Measurements from ENCODE around the gene LTA. TPM values are rescaled to one million over a fixed set of nuclear protein-coding genes. Genes with fewer than 3 reads are reported as not detected.

LTA gene
- total RNA-seq, 1 experiment from 2014 or later: not detected

- DNase-seq: no peak
- ChIA-PET POLR2A (no interaction called here), CTCF (interaction anchor here (0.6 to 1.1 kb wide), 3 partner anchors 12 to 50 kb away, joined by 3 to 6 read pairs (median 5); no protein-coding TSS in a partner anchor)
- Histone ChIP-seq H3K36me3 (ENCODE audit: control insufficient read depth, insufficient read depth, low read length) (no peaks in the 10 kb centered on the region), H3K4me1 (no peaks in the 10 kb centered on the region), H3K4me3 (ENCODE audit: low read depth, low read length) (no peak overlapping the region), H3K9me3 (no peaks in the 10 kb centered on the region), H3K27me3 (replicated peaks; ENCODE audit: control insufficient read depth, insufficient read depth, low read length) (no peaks in the 10 kb centered on the region)
- BruUV-seq (replicated peaks): no TSS peak
- Mint-ChIP-seq H3K9me3 (ENCODE audit: unreplicated experiment) (no peaks in the 10 kb centered on the region), H3K27ac (ENCODE audit: unreplicated experiment) (no peak overlapping the region), H3K4me1 (ENCODE audit: low read depth, unreplicated experiment) (no peaks in the 10 kb centered on the region), H3K27me3 (ENCODE audit: insufficient read depth, unreplicated experiment) (no peaks in the 10 kb centered on the region), H3K36me3 (ENCODE audit: insufficient read depth, unreplicated experiment) (no peaks in the 10 kb centered on the region), H3K4me3 (ENCODE audit: unreplicated experiment) (no peak overlapping the region)
- TF ChIP-seq, protein P1, sequence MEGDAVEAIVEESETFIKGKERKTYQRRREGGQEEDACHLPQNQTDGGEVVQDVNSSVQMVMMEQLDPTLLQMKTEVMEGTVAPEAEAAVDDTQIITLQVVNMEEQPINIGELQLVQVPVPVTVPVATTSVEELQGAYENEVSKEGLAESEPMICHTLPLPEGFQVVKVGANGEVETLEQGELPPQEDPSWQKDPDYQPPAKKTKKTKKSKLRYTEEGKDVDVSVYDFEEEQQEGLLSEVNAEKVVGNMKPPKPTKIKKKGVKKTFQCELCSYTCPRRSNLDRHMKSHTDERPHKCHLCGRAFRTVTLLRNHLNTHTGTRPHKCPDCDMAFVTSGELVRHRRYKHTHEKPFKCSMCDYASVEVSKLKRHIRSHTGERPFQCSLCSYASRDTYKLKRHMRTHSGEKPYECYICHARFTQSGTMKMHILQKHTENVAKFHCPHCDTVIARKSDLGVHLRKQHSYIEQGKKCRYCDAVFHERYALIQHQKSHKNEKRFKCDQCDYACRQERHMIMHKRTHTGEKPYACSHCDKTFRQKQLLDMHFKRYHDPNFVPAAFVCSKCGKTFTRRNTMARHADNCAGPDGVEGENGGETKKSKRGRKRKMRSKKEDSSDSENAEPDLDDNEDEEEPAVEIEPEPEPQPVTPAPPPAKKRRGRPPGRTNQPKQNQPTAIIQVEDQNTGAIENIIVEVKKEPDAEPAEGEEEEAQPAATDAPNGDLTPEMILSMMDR (IDR thresholded peaks at IDR 0.05; ENCODE audit: insufficient read depth in 1 of 2, low read depth in 1 of 2, low read length in 1 of 2, severe bottlenecking in 1 of 2, unreplicated experiment in 1 of 2): no peak
- intact Hi-C loops (cut with micrococcal nuclease; ENCODE audit: unreplicated experiment): no loop called here
These were observed 20.3 kb downstream of the LTA start for GRCh38 chr6:31592396-31592771.

GRCh38 chr6:31597006-31597405 is 24.9 kb downstream of the LTA start:
- Histone ChIP-seq H3K36me3 (ENCODE audit: control insufficient read depth, insufficient read depth, low read length) (no peaks in the 10 kb centered on the region), H3K9me3 (no peaks in the 10 kb centered on the region), H3K4me1 (no peaks in the 10 kb centered on the region), H3K4me3 (ENCODE audit: low read depth, low read length) (no peak overlapping the region), H3K27me3 (replicated peaks; ENCODE audit: control insufficient read depth, insufficient read depth, low read length) (no peaks in the 10 kb centered on the region)
- intact Hi-C loops (cut with micrococcal nuclease; ENCODE audit: unreplicated experiment): no loop called here
- DNase-seq: peak in 1 of 2 experiments; percentile 52
- ChIA-PET POLR2A (no interaction called here), CTCF (interaction anchor here (0.5 to 4.8 kb wide), 8 partner anchors 11 to 50 kb away, joined by 3 to 80 read pairs (median 4); partner anchors contain the start of genes LST1, LTB and NFKBIL1)
- Mint-ChIP-seq H3K27me3 (ENCODE audit: insufficient read depth, unreplicated experiment) (no peaks in the 10 kb centered on the region), H3K4me3 (ENCODE audit: unreplicated experiment) (no peak overlapping the region), H3K9me3 (ENCODE audit: unreplicated experiment) (no peaks in the 10 kb centered on the region), H3K4me1 (ENCODE audit: low read depth, unreplicated experiment) (peaks cover 5% of the 10 kb centered on the region), H3K27ac (ENCODE audit: unreplicated experiment) (no peak overlapping the region), H3K36me3 (ENCODE audit: insufficient read depth, unreplicated experiment) (no peaks in the 10 kb centered on the region)
- no TSS peak for BruUV-seq (replicated peaks)
- TF ChIP-seq, protein P1 (IDR thresholded peaks at IDR 0.05; ENCODE audit: insufficient read depth in 1 of 2, low read depth in 1 of 2, low read length in 1 of 2, severe bottlenecking in 1 of 2, unreplicated experiment in 1 of 2): peak; percentile 34 to 38

- Mint-ChIP-seq H3K27ac (ENCODE audit: unreplicated experiment) (no peak overlapping the region), H3K27me3 (ENCODE audit: insufficient read depth, unreplicated experiment) (no peaks in the 10 kb centered on the region), H3K9me3 (ENCODE audit: unreplicated experiment) (no peaks in the 10 kb centered on the region), H3K4me1 (ENCODE audit: low read depth, unreplicated experiment) (no peaks in the 10 kb centered on the region), H3K4me3 (ENCODE audit: unreplicated experiment) (no peak overlapping the region), H3K36me3 (ENCODE audit: insufficient read depth, unreplicated experiment) (no peaks in the 10 kb centered on the region)
- Histone ChIP-seq H3K4me1 (no peaks in the 10 kb centered on the region), H3K9me3 (no peaks in the 10 kb centered on the region), H3K27me3 (replicated peaks; ENCODE audit: control insufficient read depth, insufficient read depth, low read length) (no peaks in the 10 kb centered on the region), H3K4me3 (ENCODE audit: low read depth, low read length) (no peak overlapping the region), H3K36me3 (ENCODE audit: control insufficient read depth, insufficient read depth, low read length) (no peaks in the 10 kb centered on the region)
- ChIA-PET POLR2A (no interaction called here), CTCF (interaction anchor here (0.9 kb wide), 1 partner anchor 9 kb away, joined by 7 read pairs; no protein-coding TSS in a partner anchor)
- TF ChIP-seq, protein P1 (IDR thresholded peaks at IDR 0.05; ENCODE audit: insufficient read depth in 1 of 2, low read depth in 1 of 2, low read length in 1 of 2, severe bottlenecking in 1 of 2, unreplicated experiment in 1 of 2): no peak
- DNase-seq: no peak
- BruUV-seq (replicated peaks): no TSS peak
- intact Hi-C loops (cut with micrococcal nuclease; ENCODE audit: unreplicated experiment): no loop called here
These were observed 35.2 kb downstream of the LTA start for GRCh38 chr6:31607317-31607716.
